Posterior vena cava (tissue), 2 donors: Measurements from ENCODE around the gene RASEF. TPM values are rescaled to one million over a fixed set of nuclear protein-coding genes. Genes with fewer than 3 reads are reported as not detected.
"Not testable (repeated sequence)": the region's sequence is repeated elsewhere in the genome, so short reads cannot be mapped to it uniquely, and the experiment has no call there.

Source experiments
- DNase-seq: peaks from one replicate; pipeline ENCODE4 v3.0.0-alpha.2; 2020; ENCODE audit warnings: low spot score
- intact Hi-C, 2 donors: fragments of 100-400 bp; cut with DNase I; formaldehyde crosslinking; loops; one replicate each; pipeline versions ENCODE4 v1.14.1 to v1.14.2; 2022 to 2023
- long read RNA-seq, 2 donors: library from polyadenylated mRNA; unstranded; transcript quantifications; one replicate each; pipeline ENCODE4 v2.0.0, GENCODE V29; 2020 to 2021
- total RNA-seq, 2 donors: library from RNA; stranded (reverse); fragmentation: NEBNext Ultra II Directional; extraction: Animal tissue kit (Norgen Biotek cat#: 25700); gene quantifications; one replicate each; pipeline ENCODE4 v1.2.1, GENCODE V29; 2021
- donor health status: DM: yes; HTN: yes; CAD: no.
- donor health status: DM: yes; HTN: yes; CAD: no.

The RASEF gene
- under 1 TPM; 0.37 to 1.00 TPM for total RNA-seq
- long read RNA-seq, donor 1: 0 reads
- long read RNA-seq, donor 2, partial matches to known transcripts: 0 of 1 reads
- long read RNA-seq, donor 2, other reads (novel, unspliced or antisense): 0 of 1 reads

- intact Hi-C loops: no loop called here
- DNase-seq: no peak
These were observed at the start of gene RASEF for GRCh38 chr9:83062651-83063527. RASEF (minus strand) TSS chr9:83063142; CDS start chr9:83062867, 275 bp downstream.

DNA sequence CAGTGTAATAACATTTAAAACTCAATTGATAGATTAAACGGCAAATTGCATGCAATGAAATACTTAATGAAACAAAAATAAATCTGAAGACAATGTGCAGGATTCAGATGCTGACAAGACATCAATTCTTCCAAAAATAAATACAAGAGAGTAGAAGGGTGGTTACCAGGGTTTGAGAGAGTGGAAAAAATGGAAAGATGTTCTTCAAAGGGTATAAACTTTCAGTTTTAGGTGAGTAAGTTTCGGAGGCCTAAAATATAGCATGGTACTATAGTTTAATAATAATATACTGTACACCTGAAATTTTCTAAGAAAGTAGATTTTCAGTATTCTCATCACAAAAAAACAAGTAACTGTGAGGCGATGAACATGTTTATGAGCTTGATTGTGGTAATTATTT, 48.2 kb upstream of the RASEF start:
- intact Hi-C loops: no loop called here

DNA sequence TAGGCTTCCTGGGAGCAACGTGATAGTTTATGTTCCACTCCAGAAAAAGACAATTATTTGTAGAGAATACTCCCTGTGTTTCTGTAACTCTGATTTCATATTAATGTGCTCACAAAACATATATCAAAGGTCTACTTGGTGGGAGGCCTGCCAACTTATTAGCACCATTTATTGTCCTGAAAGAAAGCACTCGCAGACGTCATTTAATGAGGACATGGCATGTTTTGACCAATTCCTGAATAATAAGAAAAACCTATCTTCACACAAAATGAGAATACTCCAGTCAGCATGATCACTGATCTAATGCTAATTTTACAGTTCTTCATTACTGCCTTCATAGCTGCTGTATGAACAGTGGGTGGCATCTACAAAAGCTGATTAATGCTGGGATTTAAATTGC, 46.4 kb upstream of the RASEF start:
- intact Hi-C loops: no loop called here
- DNase-seq: no peak

More for the DNA sequence above, 48.2 kb upstream of the RASEF start:
- DNase-seq: no peak

DNA sequence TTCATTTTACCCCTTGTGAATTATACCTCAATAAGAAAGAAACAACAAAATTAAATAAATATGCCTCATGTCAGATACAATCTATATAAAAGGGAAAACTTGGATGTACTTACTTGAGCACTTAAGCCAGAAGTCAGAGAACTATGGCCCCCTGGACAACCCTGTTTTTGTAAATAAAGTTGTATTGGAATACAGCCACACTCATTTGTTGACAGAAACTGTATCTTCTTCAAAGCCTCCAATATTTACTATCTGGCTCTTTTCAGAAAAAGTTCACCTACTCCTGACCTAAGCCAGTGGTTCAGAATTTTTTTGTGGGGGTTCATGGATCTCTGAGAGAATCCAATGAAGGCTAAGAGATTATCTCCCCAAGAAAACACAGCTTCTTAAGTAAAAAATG, 45.3 kb upstream of the RASEF start:
- no peak for DNase-seq
- intact Hi-C loops: no loop called here

DNA sequence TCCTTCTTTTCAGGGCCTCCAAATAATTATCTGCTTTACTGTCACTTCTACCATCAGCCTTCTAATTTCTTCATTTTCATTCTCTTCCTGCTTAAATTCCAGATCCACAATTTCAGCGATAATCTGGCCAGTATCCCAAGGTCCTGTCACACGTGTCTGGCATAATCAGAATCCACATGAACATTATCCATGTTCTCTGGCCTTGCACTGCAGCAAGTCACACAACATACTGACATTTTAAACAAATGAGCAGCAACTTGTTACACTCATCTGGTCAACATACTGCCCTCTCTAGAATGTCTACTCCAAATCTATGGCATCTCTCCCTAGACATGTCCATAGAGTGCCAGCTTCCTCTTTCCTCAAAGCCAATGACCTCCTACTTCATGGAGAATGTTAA, 43.8 kb upstream of the RASEF start:
- DNase-seq: no peak

DNA sequence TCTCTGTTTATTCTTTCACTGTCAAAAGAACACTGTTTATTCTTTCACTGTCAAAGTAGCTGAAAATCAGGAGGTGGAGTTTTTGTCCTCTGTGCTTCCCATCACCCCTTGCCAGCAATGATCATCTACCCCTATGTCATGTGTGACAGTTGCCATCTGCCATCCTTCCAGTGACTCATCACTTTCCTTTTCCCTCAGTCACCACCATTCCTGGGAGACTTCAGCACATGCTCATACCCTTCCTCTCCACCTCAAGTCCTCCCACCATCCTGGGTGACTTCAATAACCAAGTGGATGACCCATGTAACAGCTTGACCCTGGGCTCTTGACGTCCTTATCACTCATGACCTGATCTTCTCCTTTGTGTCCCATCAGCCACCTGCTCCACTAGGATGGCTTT, 43.3 kb upstream of the RASEF start:
- intact Hi-C loops: no loop called here
- DNase-seq: no peak

More for the DNA sequence above, 43.8 kb upstream of the RASEF start:
- intact Hi-C loops: no loop called here

DNA sequence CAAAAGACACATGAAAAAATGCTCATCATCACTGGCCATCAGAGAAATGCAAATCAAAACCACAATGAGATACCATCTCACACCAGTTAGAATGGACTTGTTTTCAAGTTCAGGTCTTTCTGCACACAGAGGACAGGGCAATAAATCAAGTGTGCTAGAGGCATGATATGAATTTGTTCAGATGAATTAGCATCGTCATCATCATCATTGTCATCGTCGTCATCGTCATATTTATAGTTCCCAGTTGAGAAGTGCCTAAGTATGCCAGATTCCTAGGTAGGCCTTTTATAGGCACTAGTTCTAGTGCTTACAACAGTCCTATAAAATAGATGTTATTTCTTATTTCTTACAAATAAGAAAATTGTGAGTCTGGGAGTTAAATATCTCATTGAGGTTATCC, 34.7 kb upstream of the RASEF start:
- intact Hi-C loops: no loop called here
- no peak for DNase-seq

DNA sequence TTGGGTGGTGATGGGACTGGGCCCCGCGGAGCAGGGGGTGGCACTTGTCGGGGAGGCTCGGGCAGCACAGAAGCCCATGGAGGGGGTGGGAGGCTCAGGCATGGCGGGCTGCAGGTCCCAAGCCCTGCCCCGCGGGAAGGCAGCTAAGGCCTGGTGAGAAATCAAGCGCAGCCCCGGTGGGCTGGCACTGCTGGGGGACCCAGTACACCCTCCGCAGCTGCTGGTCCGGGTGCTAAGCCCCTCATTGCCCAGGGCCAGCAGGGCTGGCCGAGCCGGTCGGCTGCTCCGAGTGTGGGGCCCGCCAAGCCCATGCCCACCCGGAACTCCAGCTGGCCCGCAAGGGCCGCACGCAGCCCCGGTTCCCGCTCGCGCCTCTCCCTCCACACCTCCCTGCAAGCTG, 30.4 kb upstream of the RASEF start:
- DNase-seq, intact Hi-C loops: not testable (repeated sequence)

DNA sequence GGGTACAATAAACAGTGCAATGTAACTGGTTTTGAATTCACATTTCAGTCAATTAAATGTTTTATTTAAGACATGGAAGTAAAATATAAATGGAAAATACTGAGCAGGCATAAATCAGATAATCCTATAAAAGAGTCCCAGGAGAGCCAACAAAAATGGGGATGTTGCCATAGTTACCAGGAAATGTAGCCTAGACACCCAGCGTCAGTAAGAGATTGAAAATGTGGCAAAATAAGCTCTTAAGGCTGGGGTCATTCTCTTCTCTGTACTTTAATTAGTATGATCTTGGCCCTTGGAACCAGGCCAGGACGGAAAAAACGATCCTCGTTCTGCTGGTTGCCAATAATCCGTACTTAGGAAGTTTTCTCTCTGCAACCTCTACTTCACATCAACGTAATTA, 18.9 kb upstream of the RASEF start:
- intact Hi-C loops: no loop called here
- DNase-seq: no peak

DNA sequence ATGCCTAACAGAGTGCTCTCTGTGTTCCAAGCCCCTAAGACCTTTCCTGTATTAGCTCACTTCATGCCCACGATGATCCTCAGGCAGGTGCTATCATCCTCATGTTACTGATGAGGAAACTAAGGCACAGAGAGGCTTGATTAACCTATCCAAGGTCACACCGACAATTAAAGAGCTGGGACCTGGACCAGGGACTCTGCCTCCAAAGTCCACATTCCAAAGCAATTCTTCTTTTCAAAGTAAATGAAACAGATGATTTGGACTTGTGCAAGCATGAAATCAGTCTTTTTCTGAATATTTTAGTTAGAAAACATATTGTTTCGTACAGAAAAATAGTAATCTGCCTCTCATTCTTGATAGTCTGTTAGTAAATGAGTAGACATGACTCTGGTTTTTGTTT, 18.1 kb upstream of the RASEF start:
- intact Hi-C loops: no loop called here

GRCh38 chr9:83075932-83076331, 13.0 kb upstream of the RASEF start:
- intact Hi-C loops, DNase-seq: not testable (repeated sequence)

More for the DNA sequence above, 18.1 kb upstream of the RASEF start:
- DNase-seq: no peak

- intact Hi-C loops: not testable (repeated sequence)
These were observed 9.6 kb upstream of the RASEF start for GRCh38 chr9:83072498-83072897.

DNA sequence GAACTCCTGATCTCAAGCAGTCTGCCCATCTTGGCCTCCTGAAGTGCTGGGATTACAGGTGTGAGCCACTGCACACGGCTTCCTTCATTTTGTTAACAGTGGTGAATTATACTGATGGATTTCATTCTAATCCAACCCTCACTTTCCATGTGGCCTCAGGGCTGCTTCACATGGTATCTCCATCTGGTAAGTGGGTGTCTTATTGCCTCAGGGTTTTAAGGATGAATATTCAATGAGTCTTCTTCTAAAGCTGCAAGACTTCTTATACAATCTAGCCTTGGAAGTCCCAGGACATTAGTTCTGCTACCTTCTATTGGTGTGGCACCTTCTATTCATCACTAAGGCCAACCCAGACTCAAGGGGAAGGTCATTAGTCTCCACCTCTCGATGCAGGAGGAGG, 8.7 kb upstream of the RASEF start:
- no peak for DNase-seq
- intact Hi-C loops: no loop called here

More at GRCh38 chr9:83072498-83072897, 9.6 kb upstream of the RASEF start:
- not testable (repeated sequence) for DNase-seq

- intact Hi-C loops: no loop called here
- DNase-seq: no peak
These were observed 7.3 kb upstream of the RASEF start for GRCh38 chr9:83070261-83070660.

DNA sequence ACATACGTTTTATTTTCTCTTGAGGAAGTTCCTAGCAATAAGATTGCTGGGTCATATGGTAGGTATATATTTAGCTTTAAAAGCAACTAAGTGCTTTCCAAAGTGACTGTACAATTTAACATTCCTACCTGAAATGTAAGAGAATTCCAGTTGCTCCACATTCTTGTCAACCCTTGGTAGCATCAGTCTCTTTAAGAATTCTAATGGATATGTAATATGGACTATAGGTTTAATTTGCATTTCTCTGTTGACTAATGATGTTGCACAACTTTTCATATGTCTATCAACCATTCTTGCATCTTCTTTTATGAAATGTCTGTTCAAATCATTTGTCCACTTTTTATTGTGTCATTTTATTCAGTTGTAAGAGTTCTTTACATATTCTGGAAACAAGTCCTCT, 6.7 kb upstream of the RASEF start:
- intact Hi-C loops: no loop called here
- DNase-seq: no peak

DNA sequence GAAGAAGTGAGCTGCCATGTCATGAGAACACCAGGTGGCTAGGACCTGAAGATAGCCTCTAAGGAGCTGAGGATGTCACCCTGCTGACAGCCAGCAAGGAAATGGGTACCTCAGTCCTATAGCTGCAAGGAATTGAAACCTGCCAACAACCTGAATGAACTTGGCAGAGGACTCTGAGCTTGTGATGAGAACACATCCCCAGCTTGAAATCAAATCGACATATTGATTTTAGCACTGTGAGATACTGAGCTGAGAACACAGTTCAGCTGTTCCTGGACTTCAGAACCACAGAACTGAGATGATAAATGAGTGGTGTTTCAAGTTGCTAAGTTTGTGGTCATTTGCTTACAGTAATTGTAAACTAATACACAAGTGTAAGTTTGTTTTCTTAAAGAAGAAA, 5.5 kb upstream of the RASEF start:
- intact Hi-C loops: no loop called here
- no peak for DNase-seq

DNA sequence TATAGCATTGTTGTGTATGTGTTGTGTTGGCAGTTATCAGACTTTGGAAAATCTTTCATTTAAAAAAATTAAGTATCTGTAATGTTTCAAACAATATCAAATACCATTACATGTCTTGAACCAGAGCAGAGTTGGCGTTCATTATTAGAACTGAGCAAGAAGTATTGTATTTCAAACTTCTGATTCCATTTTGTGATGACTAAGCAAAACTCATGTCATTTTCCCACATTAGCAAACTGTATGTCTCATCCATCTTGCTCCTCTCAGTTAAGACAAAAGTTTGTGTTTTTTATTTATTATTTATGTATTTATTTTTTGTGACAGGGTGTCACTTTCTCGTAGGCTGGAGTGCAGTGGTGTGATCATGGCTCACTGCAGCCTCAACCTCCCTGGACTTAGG, 4.6 kb upstream of the RASEF start:
- no peak for DNase-seq
- intact Hi-C loops: no loop called here

GRCh38 chr9:83066771-83067170, 3.8 kb upstream of the RASEF start:
- DNase-seq: no peak
- intact Hi-C loops: no loop called here

GRCh38 chr9:83065233-83065632, 2.3 kb upstream of the RASEF start:
- no peak for DNase-seq
- intact Hi-C loops: no loop called here

DNA sequence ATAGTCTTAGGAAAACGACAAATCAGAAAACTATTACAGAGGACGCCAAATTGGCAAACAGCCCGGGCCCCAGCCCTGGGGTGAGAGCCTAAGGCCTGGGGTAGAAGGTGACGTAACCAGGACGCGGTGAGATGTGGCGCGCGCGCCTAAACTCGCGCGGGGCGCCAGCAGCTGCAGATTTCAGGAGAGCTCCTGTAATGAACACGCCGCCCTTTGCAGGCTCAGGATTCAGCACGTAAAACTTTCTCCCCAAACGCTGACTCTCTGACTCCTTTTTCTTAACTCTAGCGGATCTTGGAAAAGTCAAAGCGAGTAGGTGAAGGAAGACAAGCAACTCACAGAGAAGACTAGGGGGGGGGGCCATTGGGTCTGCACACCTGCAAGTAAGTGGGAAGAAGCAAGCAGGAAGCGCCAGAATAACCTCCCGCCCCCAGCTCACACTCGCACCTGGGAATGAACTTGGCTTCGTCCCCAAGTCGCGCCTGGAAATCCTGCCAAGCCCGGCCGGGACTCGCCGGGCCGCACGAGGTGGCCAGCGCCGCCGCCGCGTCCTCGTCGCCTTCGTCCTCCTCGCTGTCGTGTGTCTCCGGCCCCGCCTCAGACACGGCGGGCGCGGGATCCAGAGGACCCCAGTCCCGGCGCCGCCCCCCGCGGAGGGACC, 822 bp downstream of the RASEF start:
- DNase-seq: no peak
- intact Hi-C loops: no loop called here

DNA sequence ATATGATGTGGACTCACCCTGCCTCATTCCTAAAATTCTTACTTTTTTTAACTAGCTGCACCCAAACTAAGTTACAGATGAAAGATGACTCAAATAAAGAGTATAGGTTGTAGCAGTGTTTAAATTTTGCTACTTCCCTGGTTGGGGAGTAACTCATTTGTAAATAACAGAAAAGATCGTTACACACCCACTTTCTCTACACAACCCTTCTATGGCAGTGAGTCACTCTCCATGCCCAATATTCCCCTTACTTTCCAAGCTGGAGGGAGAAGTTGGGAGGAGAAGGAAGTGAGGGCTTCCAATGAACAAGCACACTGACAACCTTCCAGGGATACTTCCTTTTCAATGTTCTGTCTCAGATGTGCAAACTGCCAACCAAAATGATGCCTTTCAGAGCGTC, 1.9 kb downstream of the RASEF start:
- DNase-seq: no peak
- intact Hi-C loops: no loop called here
